ENCODE measurements around the gene TFF2.

The TFF2 gene

DNA sequence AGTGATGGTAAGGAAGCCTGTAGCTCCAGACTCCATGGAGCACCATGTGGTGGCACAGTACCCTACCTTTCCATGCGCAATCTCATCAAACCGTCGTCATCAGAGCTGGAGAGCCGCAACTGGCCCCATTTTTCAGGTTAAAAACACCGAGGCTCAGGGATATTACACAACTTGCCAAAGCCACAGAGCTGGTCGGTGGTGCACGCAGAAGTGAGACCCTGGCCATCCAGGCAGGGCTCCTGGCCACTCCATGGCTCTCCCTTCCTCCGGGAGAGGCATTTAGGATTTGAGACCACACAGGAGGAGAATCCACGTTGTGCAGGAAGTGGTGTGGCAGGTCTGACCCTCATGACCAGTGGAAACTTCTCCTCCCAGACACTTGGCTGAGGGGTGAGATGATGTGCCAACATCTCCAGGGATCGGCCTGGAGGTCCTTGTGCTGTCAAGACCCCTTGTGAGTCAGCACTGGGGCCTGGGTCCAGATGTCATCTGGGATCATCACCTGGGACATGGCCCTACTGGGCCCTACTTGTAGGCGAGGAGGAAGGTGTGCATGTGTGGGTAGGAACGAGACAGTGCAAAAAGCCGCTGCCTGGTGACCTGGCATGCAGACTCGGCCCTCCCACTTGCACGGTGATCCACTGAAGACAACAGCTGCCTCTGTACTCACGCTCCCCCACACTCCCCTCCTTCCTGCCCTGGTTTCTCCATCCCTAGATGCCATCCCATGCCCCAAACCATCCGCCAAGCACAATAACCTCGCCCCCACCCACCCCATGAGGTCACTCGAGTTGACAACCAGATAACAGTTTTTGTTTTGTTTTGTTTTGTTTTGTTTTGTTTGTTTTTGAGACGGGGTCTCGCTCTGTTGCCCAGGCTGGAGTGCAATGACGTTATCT is 46.0 kb downstream of the TFF2 start:
- Histone ChIP-seq H4K20me1 (ENCODE audit: insufficient read depth, low read length) (no peaks in the 10 kb centered on the region), H3K27me3 (ENCODE audit: low read depth, low read length) (peaks cover 21% of the 10 kb centered on the region; the same call in 1 of the 2 replicates), H3K79me2 (ENCODE audit: low read length) (no peaks in the 10 kb centered on the region), H2AFZ (ENCODE audit: low read depth, low read length) (no peak overlapping the region), H3K27ac (ENCODE audit: low read length) (no peak overlapping the region), H3K4me3 (ENCODE audit: low read length) (no peak overlapping the region), H3K9ac (ENCODE audit: low read length) (no peak overlapping the region), H3K36me3 (replicated peaks; ENCODE audit: low read depth, low read length) (no peaks in the 10 kb centered on the region), H3K4me1 (ENCODE audit: low read length) (peaks cover 5% of the 10 kb centered on the region), H3K4me2 (ENCODE audit: low read length) (no peak overlapping the region), H3K9me3 (ENCODE audit: insufficient read depth, low read length) (no peaks in the 10 kb centered on the region)
- TF ChIP-seq, protein P1, sequence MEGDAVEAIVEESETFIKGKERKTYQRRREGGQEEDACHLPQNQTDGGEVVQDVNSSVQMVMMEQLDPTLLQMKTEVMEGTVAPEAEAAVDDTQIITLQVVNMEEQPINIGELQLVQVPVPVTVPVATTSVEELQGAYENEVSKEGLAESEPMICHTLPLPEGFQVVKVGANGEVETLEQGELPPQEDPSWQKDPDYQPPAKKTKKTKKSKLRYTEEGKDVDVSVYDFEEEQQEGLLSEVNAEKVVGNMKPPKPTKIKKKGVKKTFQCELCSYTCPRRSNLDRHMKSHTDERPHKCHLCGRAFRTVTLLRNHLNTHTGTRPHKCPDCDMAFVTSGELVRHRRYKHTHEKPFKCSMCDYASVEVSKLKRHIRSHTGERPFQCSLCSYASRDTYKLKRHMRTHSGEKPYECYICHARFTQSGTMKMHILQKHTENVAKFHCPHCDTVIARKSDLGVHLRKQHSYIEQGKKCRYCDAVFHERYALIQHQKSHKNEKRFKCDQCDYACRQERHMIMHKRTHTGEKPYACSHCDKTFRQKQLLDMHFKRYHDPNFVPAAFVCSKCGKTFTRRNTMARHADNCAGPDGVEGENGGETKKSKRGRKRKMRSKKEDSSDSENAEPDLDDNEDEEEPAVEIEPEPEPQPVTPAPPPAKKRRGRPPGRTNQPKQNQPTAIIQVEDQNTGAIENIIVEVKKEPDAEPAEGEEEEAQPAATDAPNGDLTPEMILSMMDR (IDR thresholded peaks at IDR 0.05; ENCODE audit: low read depth, low read length) = no peak
- no peak for TF ChIP-seq EZH2phosphoT487 (IDR thresholded peaks at IDR 0.05; ENCODE audit: low read depth)

DNA sequence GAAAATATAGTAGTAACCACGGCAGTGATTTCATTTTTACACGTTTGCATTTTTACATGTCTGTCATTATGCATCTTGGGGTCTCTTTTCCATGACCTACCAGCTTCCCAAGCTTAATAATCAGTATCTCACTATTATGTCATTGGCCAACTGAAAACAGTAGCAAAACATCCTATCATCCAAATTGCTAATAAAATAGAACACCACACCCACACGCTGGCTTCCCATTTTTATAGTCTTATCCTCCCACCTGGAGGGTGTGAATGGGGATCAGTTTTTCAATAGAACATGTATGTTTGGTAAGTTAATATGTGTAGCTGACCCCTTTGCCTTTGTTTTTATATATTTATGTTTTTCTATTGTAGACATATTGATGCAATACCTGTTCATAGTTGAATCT is 47.4 kb downstream of the TFF2 start:
- Histone ChIP-seq H3K4me2 (ENCODE audit: low read length) (no peak overlapping the region), H4K20me1 (ENCODE audit: insufficient read depth, low read length) (no peaks in the 10 kb centered on the region), H2AFZ (ENCODE audit: low read depth, low read length) (no peak overlapping the region), H3K4me1 (ENCODE audit: low read length) (no peaks in the 10 kb centered on the region), H3K27me3 (ENCODE audit: low read depth, low read length) (peaks cover 21% of the 10 kb centered on the region; the same call in 1 of the 2 replicates), H3K9me3 (ENCODE audit: insufficient read depth, low read length) (no peaks in the 10 kb centered on the region), H3K9ac (ENCODE audit: low read length) (no peak overlapping the region), H3K36me3 (replicated peaks; ENCODE audit: low read depth, low read length) (no peaks in the 10 kb centered on the region), H3K4me3 (ENCODE audit: low read length) (no peak overlapping the region), H3K27ac (ENCODE audit: low read length) (no peak overlapping the region), H3K79me2 (ENCODE audit: low read length) (no peaks in the 10 kb centered on the region)
- TF ChIP-seq EZH2phosphoT487 (IDR thresholded peaks at IDR 0.05; ENCODE audit: low read depth) = no peak

DNA sequence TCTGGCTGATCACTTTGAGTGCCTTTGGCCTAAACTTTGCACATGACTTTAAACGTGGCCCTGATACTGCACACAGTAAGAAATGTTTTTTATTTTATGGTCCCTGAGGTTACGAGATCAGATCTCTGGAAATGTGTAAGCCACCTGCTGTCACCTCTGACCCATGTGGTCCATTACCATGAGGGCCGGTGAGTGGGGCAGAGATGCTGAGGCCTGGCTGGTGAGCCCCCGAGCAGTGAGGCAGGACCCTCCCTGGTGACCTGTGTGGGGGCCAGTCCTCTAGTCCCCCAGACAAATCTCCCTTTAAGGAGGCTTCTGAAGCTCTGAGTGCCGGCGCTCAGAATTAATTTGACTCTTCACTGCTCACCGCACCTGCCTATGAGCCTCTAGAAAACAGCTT is 48.0 kb downstream of the TFF2 start:
- no peaks in the 10 kb centered on the region for H3K36me3 ChIP-seq (replicated peaks; ENCODE audit: low read depth, low read length)
- no peak for TF ChIP-seq EZH2phosphoT487 (IDR thresholded peaks at IDR 0.05; ENCODE audit: low read depth)
- TF ChIP-seq, protein P1 (IDR thresholded peaks at IDR 0.05; ENCODE audit: low read depth, low read length) = no peak
- H3K4me3 ChIP-seq (ENCODE audit: low read length) = no peak overlapping the region
- H3K27ac ChIP-seq (ENCODE audit: low read length) = no peak overlapping the region
- H3K9me3 ChIP-seq (ENCODE audit: insufficient read depth, low read length) = no peaks in the 10 kb centered on the region
- peaks cover 19% of the 10 kb centered on the region; the same call in 1 of the 2 replicates for H3K27me3 ChIP-seq (ENCODE audit: low read depth, low read length)
- no peak overlapping the region for H2AFZ ChIP-seq (ENCODE audit: low read depth, low read length)
- H3K4me1 ChIP-seq (ENCODE audit: low read length) = no peaks in the 10 kb centered on the region
- no peak overlapping the region for H3K9ac ChIP-seq (ENCODE audit: low read length)
- H3K79me2 ChIP-seq (ENCODE audit: low read length) = no peaks in the 10 kb centered on the region
- H3K4me2 ChIP-seq (ENCODE audit: low read length) = no peak overlapping the region
- H4K20me1 ChIP-seq (ENCODE audit: insufficient read depth, low read length) = no peaks in the 10 kb centered on the region

DNA sequence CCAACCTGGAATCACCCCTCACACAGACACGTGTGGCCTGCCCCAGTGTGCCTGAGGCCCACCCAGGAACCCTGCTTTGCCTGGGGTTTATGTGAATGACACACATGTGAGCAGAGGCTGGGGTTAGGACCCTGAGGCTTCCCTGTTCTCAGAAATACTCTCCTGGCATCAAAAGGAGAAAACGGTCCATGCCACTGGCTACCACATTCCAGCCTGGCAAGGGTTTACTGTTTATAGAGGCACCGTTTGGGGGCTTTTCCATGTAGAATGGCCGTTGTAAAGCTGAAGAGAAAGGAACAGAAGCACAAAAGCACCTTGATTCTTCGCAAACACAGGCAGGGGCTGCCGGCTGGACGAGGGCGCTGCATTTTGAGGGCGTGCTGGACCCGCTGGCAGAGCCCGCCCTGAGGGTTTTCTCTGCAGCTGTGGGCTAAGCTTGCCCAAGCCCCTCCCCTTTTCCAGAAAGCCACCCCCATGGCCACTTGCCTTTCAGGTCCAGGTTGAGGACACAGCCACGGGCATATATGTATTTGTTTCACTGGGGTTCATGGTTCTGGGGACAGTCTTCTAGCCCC is 48.6 kb downstream of the TFF2 start:
- Histone ChIP-seq H3K9me3 (ENCODE audit: insufficient read depth, low read length) (no peaks in the 10 kb centered on the region), H3K4me1 (ENCODE audit: low read length) (no peaks in the 10 kb centered on the region), H3K9ac (ENCODE audit: low read length) (no peak overlapping the region), H3K79me2 (ENCODE audit: low read length) (no peaks in the 10 kb centered on the region), H2AFZ (ENCODE audit: low read depth, low read length) (no peak overlapping the region), H3K4me2 (ENCODE audit: low read length) (no peak overlapping the region), H4K20me1 (ENCODE audit: insufficient read depth, low read length) (no peaks in the 10 kb centered on the region), H3K27me3 (ENCODE audit: low read depth, low read length) (peaks cover 21% of the 10 kb centered on the region), H3K4me3 (ENCODE audit: low read length) (no peak overlapping the region), H3K27ac (ENCODE audit: low read length) (no peak overlapping the region), H3K36me3 (replicated peaks; ENCODE audit: low read depth, low read length) (no peaks in the 10 kb centered on the region)
- TF ChIP-seq, protein P1 (IDR thresholded peaks at IDR 0.05; ENCODE audit: low read depth, low read length) = no peak
- no peak for TF ChIP-seq EZH2phosphoT487 (IDR thresholded peaks at IDR 0.05; ENCODE audit: low read depth)
